Inferior parietal cortex (tissue), 1 donor: ENCODE data around the gene NAA50.

Experiments
- DNase-seq: peaks from one replicate; pipeline ENCODE4 v3.0.0-alpha.2; 2016; ENCODE audit errors: extremely low spot score

Gene NAA50

GRCh38 chr3:113685956-113686721 is 59.9 kb downstream of the NAA50 start:
- DNase-seq = no peak

GRCh38 chr3:113685124-113685523 is 60.9 kb downstream of the NAA50 start:
- DNase-seq = no peak

GRCh38 chr3:113684271-113684819 is 61.7 kb downstream of the NAA50 start:
- DNase-seq = no peak

- no peak for DNase-seq
Observed at GRCh38 chr3:113678773-113679172, 67.3 kb downstream of the NAA50 start.

- no peak for DNase-seq
Observed at GRCh38 chr3:113677737-113678136, 68.3 kb downstream of the NAA50 start.

GRCh38 chr3:113676261-113676660 is 69.8 kb downstream of the NAA50 start:
- DNase-seq = no peak

- DNase-seq = no peak
Observed at GRCh38 chr3:113673593-113673992, 72.5 kb downstream of the NAA50 start.

GRCh38 chr3:113668015-113668414 is 78.0 kb downstream of the NAA50 start:
- DNase-seq = no peak
